OCI-LY3 (cell line): ENCODE data around the gene CISD2.

Experiments
- H2AFZ ChIP-seq: fragments of 200-600, 300-600 bp; shearing (Covaris generic); 2 replicates; pipeline ENCODE4 v1.6.0; 2014; ENCODE audit warnings: antibody characterized with exemption, low read depth, low read length
- H3K27ac ChIP-seq: fragments of 200-600, 300-600 bp; sonication (generic); 2 replicates; pipeline ENCODE4 v1.5.1; 2014; ENCODE audit warnings: mild to moderate bottlenecking, low read length, moderate library complexity, mixed read lengths
- H3K27me3 ChIP-seq: fragments of 200-600, 300-600 bp; sonication (generic); 2 replicates; pipeline ENCODE4 v1.6.1; 2014; ENCODE audit warnings: low read depth, low read length, mixed read lengths
- H3K36me3 ChIP-seq: fragments of 200-600, 300-600 bp; sonication (generic); replicated peaks from 2 replicates; pipeline ENCODE3; 2014; ENCODE audit warnings: low read depth, low read length, mixed read lengths
- H3K4me1 ChIP-seq: fragments of 300-600, 200-600 bp; sonication (generic); 2 replicates; pipeline ENCODE4 v1.6.1; 2014; ENCODE audit warnings: low read length, mixed read lengths
- H3K4me2 ChIP-seq: fragments of 200-600, 300-600 bp; sonication (generic); 2 replicates; pipeline ENCODE4 v1.6.1; 2014; ENCODE audit warnings: low read length, mixed read lengths
- H3K4me3 ChIP-seq: fragments of 300-600, 200-600 bp; sonication (generic); 2 replicates; pipeline ENCODE4 v1.5.1; 2014; ENCODE audit warnings: antibody characterized with exemption, mild to moderate bottlenecking, low read length, moderate library complexity
- H3K79me2 ChIP-seq: fragments of 300-600, 200-600 bp; shearing (Covaris generic); 2 replicates; pipeline ENCODE4 v1.6.1; 2014; ENCODE audit warnings: mild to moderate bottlenecking, low read length, mixed read lengths
- H3K9ac ChIP-seq: fragments of 300-600, 200-600 bp; shearing (Covaris generic); 2 replicates; pipeline ENCODE4 v1.6.0; 2014; ENCODE audit warnings: mild to moderate bottlenecking, low read length, moderate library complexity
- H3K9me3 ChIP-seq: fragments of 200-600, 300-600 bp; shearing (Covaris generic); 2 replicates; pipeline ENCODE4 v1.6.1; 2014; ENCODE audit warnings: low read length, mixed read lengths; ENCODE audit not compliant: insufficient read depth
- H4K20me1 ChIP-seq: fragments of 200-600, 300-600 bp; sonication (generic); 2 replicates; pipeline ENCODE4 v1.6.1; 2016; ENCODE audit warnings: low read length, mixed read lengths; ENCODE audit not compliant: insufficient read depth
- CTCF ChIP-seq: fragments of 200-600, 300-600 bp; sonication (generic); IDR thresholded peaks from 2 replicates; pipeline ENCODE4 v1.5.1; 2014; ENCODE audit warnings: antibody characterized with exemption, low read length, low read depth
- EZH2phosphoT487 ChIP-seq: fragments of 200-600 bp; shearing (Covaris generic); IDR thresholded peaks from 2 replicates; pipeline ENCODE4 v1.6.1; 2018; ENCODE audit warnings: antibody characterized with exemption, mixed run types, low read depth

The CISD2 gene

GRCh38 chr4:102832105-102832504 lies 36.7 kb upstream of the CISD2 start:
- Histone ChIP-seq H4K20me1 (no peaks in the 10 kb centered on the region), H3K4me3 (no peak overlapping the region), H3K9ac (no peak overlapping the region), H3K4me2 (no peak overlapping the region), H3K9me3 (no peaks in the 10 kb centered on the region), H2AFZ (no peak overlapping the region), H3K27ac (no peak overlapping the region), H3K79me2 (peaks cover 25% of the 10 kb centered on the region), H3K27me3 (no peaks in the 10 kb centered on the region), H3K4me1 (peaks cover 7% of the 10 kb centered on the region), H3K36me3 (no peaks in the 10 kb centered on the region)
- TF ChIP-seq EZH2phosphoT487: no peak
- no peak for TF ChIP-seq CTCF

GRCh38 chr4:102832667-102833066 lies 36.1 kb upstream of the CISD2 start:
- H3K27me3 ChIP-seq: no peaks in the 10 kb centered on the region
- TF ChIP-seq EZH2phosphoT487 (no peak), CTCF (no peak)
- peaks cover 7% of the 10 kb centered on the region for H3K4me1 ChIP-seq
- H3K9ac ChIP-seq: no peak overlapping the region
- no peak overlapping the region for H2AFZ ChIP-seq
- H3K27ac ChIP-seq: no peak overlapping the region
- H3K79me2 ChIP-seq: peaks cover 22% of the 10 kb centered on the region
- no peak overlapping the region for H3K4me3 ChIP-seq
- no peaks in the 10 kb centered on the region for H3K9me3 ChIP-seq
- no peaks in the 10 kb centered on the region for H4K20me1 ChIP-seq
- H3K36me3 ChIP-seq: no peaks in the 10 kb centered on the region
- H3K4me2 ChIP-seq: no peak overlapping the region

DNA sequence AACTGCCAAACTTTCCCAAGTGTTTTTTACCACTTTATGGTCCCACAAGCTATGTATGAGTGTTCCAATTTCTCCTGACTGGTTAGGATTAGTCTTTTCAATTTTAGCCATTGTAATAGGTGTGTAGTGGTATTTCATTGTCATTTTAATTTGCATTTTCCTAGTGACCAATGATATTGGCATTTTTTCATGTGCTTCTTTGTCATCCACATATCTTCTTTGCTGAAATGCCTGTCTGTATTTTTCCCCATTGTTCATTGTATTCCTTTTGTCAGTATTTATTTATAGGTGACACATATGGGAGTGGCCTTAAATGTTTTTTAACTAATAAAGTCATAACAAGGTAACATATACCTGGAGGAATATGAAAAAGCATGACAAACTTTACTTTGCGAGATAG lies 32.2 kb upstream of the CISD2 start:
- TF ChIP-seq EZH2phosphoT487: no peak
- no peak for TF ChIP-seq CTCF
- H3K4me1 ChIP-seq: no peaks in the 10 kb centered on the region
- no peaks in the 10 kb centered on the region for H3K36me3 ChIP-seq
- no peak overlapping the region for H2AFZ ChIP-seq
- no peak overlapping the region for H3K4me3 ChIP-seq
- H3K9me3 ChIP-seq: no peaks in the 10 kb centered on the region
- H3K79me2 ChIP-seq: peaks cover 3% of the 10 kb centered on the region; the same call in 1 of the 2 replicates
- H4K20me1 ChIP-seq: no peaks in the 10 kb centered on the region
- no peak overlapping the region for H3K9ac ChIP-seq
- no peak overlapping the region for H3K4me2 ChIP-seq
- no peaks in the 10 kb centered on the region for H3K27me3 ChIP-seq
- H3K27ac ChIP-seq: no peak overlapping the region

DNA sequence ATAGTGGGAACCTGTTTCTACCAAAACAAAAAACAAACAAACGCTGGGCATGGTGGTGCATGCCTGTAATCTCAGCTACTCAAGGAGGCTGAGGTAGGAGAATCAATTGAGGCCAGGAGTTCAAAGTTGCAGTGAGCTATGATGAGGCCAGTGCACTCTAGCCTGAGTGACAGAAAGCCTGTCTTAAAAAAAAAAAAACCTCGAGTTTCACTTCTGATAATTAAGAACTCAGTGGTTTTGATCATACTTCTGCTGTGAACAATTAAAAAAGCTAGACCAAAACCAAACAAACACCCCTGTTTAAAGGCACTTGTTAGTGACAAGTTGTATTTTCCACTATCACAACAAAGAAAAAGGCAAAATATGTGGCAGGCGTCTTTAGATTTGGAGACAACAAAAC lies 26.4 kb upstream of the CISD2 start:
- Histone ChIP-seq H3K4me2 (no peak overlapping the region), H2AFZ (no peak overlapping the region), H3K4me3 (no peak overlapping the region), H3K27ac (no peak overlapping the region), H3K9ac (no peak overlapping the region), H4K20me1 (no peaks in the 10 kb centered on the region), H3K36me3 (no peaks in the 10 kb centered on the region), H3K9me3 (no peaks in the 10 kb centered on the region), H3K4me1 (peaks cover 6% of the 10 kb centered on the region; the same call in 1 of the 2 replicates), H3K27me3 (no peaks in the 10 kb centered on the region), H3K79me2 (no peaks in the 10 kb centered on the region)
- TF ChIP-seq CTCF (no peak), EZH2phosphoT487 (no peak)
